Gastrocnemius medialis (tissue), 4 donors: ENCODE measurements around the gene AMN1.

Source experiments
- POLR2A ChIP-seq, 2 donors: fragments of 450-650 bp; IDR thresholded peaks; one replicate each; pipeline ENCODE4 v1.6.1; 2017; ENCODE audit warnings: antibody characterized with exemption in 2 of 2, mild to moderate bottlenecking in 2 of 2, moderate library complexity in 2 of 2
- TF ChIP-seq, protein P1 (sequence below), 5 experiments: fragments of 450-650 bp in 3 of 5; fragments of 200-600 bp in 2 of 5; sonication (generic) in 2 of 5; IDR thresholded peaks in 4 of 5; conservative IDR thresholded peaks in 1 of 5; 1 replicate in 4 of 5; 2 replicates in 1 of 5; pipeline ENCODE4 v1.5.1; 2016 to 2019; ENCODE audit warnings: antibody characterized with exemption in 5 of 5, mild to moderate bottlenecking in 3 of 5, moderate library complexity in 3 of 5

DNA sequence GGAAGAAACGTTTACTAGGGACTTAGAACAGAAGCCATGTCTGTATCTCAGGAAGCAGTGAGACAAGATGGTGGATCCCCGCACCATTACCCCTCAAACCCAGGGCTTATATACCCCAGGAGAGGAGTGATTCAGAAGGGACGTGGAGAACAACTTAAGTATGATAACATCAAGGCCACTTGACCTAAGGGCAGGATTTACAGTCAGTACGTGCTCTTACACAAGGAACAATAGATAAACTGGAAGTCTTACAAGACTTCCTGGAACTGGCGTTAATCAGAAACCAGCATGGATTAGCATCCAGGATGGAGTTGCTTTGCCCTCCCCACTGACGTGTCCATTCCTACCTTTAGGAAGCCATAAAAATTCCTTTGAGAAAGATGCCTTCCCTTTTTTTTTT is 77.9 kb downstream of the AMN1 start:
- TF ChIP-seq, protein P1, sequence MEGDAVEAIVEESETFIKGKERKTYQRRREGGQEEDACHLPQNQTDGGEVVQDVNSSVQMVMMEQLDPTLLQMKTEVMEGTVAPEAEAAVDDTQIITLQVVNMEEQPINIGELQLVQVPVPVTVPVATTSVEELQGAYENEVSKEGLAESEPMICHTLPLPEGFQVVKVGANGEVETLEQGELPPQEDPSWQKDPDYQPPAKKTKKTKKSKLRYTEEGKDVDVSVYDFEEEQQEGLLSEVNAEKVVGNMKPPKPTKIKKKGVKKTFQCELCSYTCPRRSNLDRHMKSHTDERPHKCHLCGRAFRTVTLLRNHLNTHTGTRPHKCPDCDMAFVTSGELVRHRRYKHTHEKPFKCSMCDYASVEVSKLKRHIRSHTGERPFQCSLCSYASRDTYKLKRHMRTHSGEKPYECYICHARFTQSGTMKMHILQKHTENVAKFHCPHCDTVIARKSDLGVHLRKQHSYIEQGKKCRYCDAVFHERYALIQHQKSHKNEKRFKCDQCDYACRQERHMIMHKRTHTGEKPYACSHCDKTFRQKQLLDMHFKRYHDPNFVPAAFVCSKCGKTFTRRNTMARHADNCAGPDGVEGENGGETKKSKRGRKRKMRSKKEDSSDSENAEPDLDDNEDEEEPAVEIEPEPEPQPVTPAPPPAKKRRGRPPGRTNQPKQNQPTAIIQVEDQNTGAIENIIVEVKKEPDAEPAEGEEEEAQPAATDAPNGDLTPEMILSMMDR (IDR thresholded peaks at IDR 0.05 in 4 of 5, conservative IDR thresholded peaks at IDR 0.05 in 1 of 5): no peak
- TF ChIP-seq POLR2A (IDR thresholded peaks at IDR 0.05): no peak
